HepG2 (cell line): Measurements from ENCODE around the gene FIGNL1. TPM values are rescaled to one million over a fixed set of nuclear protein-coding genes. Genes with fewer than 3 reads are reported as not detected.

ENCODE experiments used
- ATAC-seq: fragments of 200-7000 bp; cut with Tn5 transposase; 3 replicates; pipeline ENCODE4 v1.9.1; 2020; ENCODE audit warnings: mild to moderate bottlenecking, moderate library complexity
- BruUV-seq: library from RNA; stranded (reverse); fragments of 400-500 nt; replicated peaks from 2 replicates; lab custom pipeline; 2021; lab: Mats Ljungman, UMichigan
- CTCF ChIA-PET: fragments of 300-600 bp; formaldehyde crosslinking; extraction: SDS; loops from one replicate; lab custom pipeline; 2021; ENCODE audit warnings: low total read pairs, inconsistent platforms, low intra/inter-chr PET ratio; lab: Yijun Ruan, JAX
- POLR2A ChIA-PET: fragments of 350-600 bp; sonication (Branson Sonifier 250); formaldehyde crosslinking; loops from one replicate; lab custom pipeline; 2020; ENCODE audit warnings: antibody characterized with exemption, inconsistent platforms; lab: Yijun Ruan, JAX
- DNase-seq: peaks from one replicate; pipeline ENCODE4 v3.0.0-alpha.2; 2015; ENCODE audit warnings: low spot score
- FAIRE-seq: peaks from 3 replicates; lab custom pipeline; 2011; peaks lifted over from hg19 to GRCh38; lab: Jason Lieb, UNC
- H2AFZ ChIP-seq: one replicate; pipeline ENCODE4 v1.6.1; 2011; ENCODE audit warnings: low read length, inconsistent platforms
- H3K27ac ChIP-seq: fragments of 300-600 bp; 3 replicates; pipeline ENCODE4 v1.8.0; 2011; ENCODE audit warnings: mixed run types, mild to moderate bottlenecking, mixed read lengths, low read length, inconsistent platforms; ENCODE audit not compliant: insufficient read depth; ENCODE audit errors: extremely low read length
- H3K27me3 ChIP-seq, 2 experiments: fragments of 200-600 bp in 1 of 2; 2 replicates in 1 of 2; 3 replicates in 1 of 2; pipeline versions ENCODE4 v1.6.0 to v1.8.0; 2011; ENCODE audit warnings: low read length in 2 of 2, mild to moderate bottlenecking in 2 of 2, moderate library complexity in 2 of 2, inconsistent platforms in 1 of 2; ENCODE audit not compliant: insufficient read depth in 2 of 2, control insufficient read depth in 1 of 2
- H3K36me3 ChIP-seq, 2 experiments: fragments of 200-600 bp in 1 of 2; replicated peaks in 1 of 2; 2 replicates in 1 of 2; 3 replicates in 1 of 2; pipeline versions ENCODE4 v1.5.1 to v1.8.0; 2011; ENCODE audit warnings: low read length in 2 of 2, inconsistent platforms in 1 of 2; ENCODE audit not compliant: insufficient read depth in 2 of 2, control insufficient read depth in 1 of 2
- H3K4me1 ChIP-seq: 2 replicates; pipeline ENCODE4 v1.5.1; 2012; ENCODE audit warnings: low read length, inconsistent platforms; ENCODE audit not compliant: insufficient read depth
- H3K4me2 ChIP-seq: 2 replicates; pipeline ENCODE4 v1.6.0; 2011; ENCODE audit warnings: low read depth, low read length, inconsistent platforms
- H3K4me3 ChIP-seq, 3 experiments: fragments of 200-600 bp in 1 of 3; sonication (generic), shearing (Covaris generic) in 1 of 3; replicated peaks in 1 of 3; 2 replicates each; pipeline ENCODE4 v1.5.1; 2011 to 2016; ENCODE audit warnings: low read length in 3 of 3, inconsistent platforms in 2 of 3, low read depth in 2 of 3, mild to moderate bottlenecking in 2 of 3, control low read depth in 1 of 3, mixed read lengths in 1 of 3; ENCODE audit not compliant: insufficient read depth in 1 of 3
- H3K79me2 ChIP-seq: one replicate; pipeline ENCODE4 v1.6.1; 2011; ENCODE audit warnings: low read length, inconsistent platforms; ENCODE audit not compliant: insufficient read depth
- H3K9ac ChIP-seq: 2 replicates; pipeline ENCODE4 v1.6.0; 2011; ENCODE audit warnings: mild to moderate bottlenecking, low read depth, low read length, inconsistent platforms; ENCODE audit not compliant: insufficient read depth
- H3K9me3 ChIP-seq: 2 replicates; pipeline ENCODE4 v1.5.1; 2012; ENCODE audit warnings: mild to moderate bottlenecking, low read length
- H4K20me1 ChIP-seq: 2 replicates; pipeline ENCODE4 v1.6.0; 2011; ENCODE audit warnings: inconsistent platforms, mild to moderate bottlenecking, low read length, moderate library complexity; ENCODE audit not compliant: insufficient read depth
- ZNF101 ChIP-seq: sonication (generic); formaldehyde crosslinking; IDR thresholded peaks from 2 replicates; pipeline ENCODE4 v1.4.0; 2020; ENCODE audit warnings: mild to moderate bottlenecking, low read depth, missing genetic modification reagents, borderline replicate concordance
- ZNF589 ChIP-seq: sonication (generic); formaldehyde crosslinking; conservative IDR thresholded peaks from 2 replicates; pipeline ENCODE4 v1.8.0; 2022; ENCODE audit warnings: mild to moderate bottlenecking, moderate library complexity, missing genetic modification reagents
- ZNF777 ChIP-seq: sonication (generic); formaldehyde crosslinking; IDR thresholded peaks from 2 replicates; pipeline ENCODE4 v1.4.0; 2020; ENCODE audit warnings: missing genetic modification reagents
- WGBS: methylation state at CpG from one replicate; pipeline ENCODE4 v1.1.6; 2017; ENCODE audit warnings: low lambda C conversion rate; 5-methylcytosine and 5-hydroxymethylcytosine counted together
- in situ Hi-C: cut with HindIII; loops from 2 replicates; pipeline ENCODE4 v1.10.0; 2017; ENCODE audit warnings: low pct_unique_long_range_greater_than_20kb; ENCODE audit not compliant: extremely low pct_ligation_motif_present
- intact Hi-C: fragments of 100-400 bp; cut with micrococcal nuclease; formaldehyde crosslinking; loops from one replicate; pipeline ENCODE4 v1.10.0; 2022; ENCODE audit not compliant: unreplicated experiment
- polyA plus RNA-seq, 8 experiments: library from polyadenylated mRNA; depleted of rRNA in 3 of 8; stranded (reverse) in 7 of 8; unstranded in 1 of 8; fragments of >200 nt; fragmentation: Illumina TruSeq in 4 of 8; extraction: Trizol in 4 of 8; gene quantifications; 2 replicates each; pipeline versions ENCODE4 v1.2.1 to v1.2.3, GENCODE V29; 2011 to 2016; ENCODE audit warnings: low read depth in 4 of 8, missing spikeins in 1 of 8, mixed read lengths in 1 of 8; ENCODE audit not compliant: insufficient read depth in 1 of 8
- total RNA-seq, 5 experiments: library from RNA; depleted of rRNA; stranded (reverse); fragments of >200 nt; fragmentation: Illumina TruSeq; extraction: Trizol; gene quantifications; 2 replicates each; pipeline ENCODE4 v1.2.3, GENCODE V29; 2016; ENCODE audit warnings: low read depth in 1 of 5
- TF ChIP-seq, protein P1 (sequence below): sonication (generic); formaldehyde crosslinking; IDR thresholded peaks from 2 replicates; pipeline ENCODE4 v1.4.0; 2020; ENCODE audit warnings: missing genetic modification reagents

FIGNL1 gene
- total and polyA plus RNA-seq, 2 of the 13 experiments (the other 11 are each of a cell fraction or from before 2014, with no cell fraction given) = 4.0 to 20.9 TPM

DNA sequence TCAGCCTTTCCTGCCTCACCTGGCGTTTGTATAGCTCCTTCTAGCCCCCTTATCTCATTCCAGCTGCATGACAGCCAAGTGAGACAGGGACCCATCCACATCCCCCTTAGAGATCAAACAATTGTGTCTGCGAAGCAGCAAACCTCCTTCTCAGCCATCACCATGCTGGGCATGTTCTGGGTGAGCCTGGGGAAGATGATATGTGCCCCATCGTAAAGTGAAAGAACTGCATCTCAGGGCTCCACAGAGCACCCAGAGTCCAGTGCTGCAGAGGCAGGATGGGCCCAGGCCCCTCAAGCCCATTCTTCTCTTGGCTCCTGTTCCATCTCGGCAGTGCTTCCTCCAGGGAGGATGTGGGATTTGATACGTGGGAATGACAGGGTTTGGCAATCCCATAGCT lies 43.2 kb downstream of the FIGNL1 start (continued):
- TF ChIP-seq, protein P1, sequence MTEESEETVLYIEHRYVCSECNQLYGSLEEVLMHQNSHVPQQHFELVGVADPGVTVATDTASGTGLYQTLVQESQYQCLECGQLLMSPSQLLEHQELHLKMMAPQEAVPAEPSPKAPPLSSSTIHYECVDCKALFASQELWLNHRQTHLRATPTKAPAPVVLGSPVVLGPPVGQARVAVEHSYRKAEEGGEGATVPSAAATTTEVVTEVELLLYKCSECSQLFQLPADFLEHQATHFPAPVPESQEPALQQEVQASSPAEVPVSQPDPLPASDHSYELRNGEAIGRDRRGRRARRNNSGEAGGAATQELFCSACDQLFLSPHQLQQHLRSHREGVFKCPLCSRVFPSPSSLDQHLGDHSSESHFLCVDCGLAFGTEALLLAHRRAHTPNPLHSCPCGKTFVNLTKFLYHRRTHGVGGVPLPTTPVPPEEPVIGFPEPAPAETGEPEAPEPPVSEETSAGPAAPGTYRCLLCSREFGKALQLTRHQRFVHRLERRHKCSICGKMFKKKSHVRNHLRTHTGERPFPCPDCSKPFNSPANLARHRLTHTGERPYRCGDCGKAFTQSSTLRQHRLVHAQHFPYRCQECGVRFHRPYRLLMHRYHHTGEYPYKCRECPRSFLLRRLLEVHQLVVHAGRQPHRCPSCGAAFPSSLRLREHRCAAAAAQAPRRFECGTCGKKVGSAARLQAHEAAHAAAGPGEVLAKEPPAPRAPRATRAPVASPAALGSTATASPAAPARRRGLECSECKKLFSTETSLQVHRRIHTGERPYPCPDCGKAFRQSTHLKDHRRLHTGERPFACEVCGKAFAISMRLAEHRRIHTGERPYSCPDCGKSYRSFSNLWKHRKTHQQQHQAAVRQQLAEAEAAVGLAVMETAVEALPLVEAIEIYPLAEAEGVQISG = no peak
- no peak for TF ChIP-seq ZNF589 (CRISPR knock-in tag)

DNA sequence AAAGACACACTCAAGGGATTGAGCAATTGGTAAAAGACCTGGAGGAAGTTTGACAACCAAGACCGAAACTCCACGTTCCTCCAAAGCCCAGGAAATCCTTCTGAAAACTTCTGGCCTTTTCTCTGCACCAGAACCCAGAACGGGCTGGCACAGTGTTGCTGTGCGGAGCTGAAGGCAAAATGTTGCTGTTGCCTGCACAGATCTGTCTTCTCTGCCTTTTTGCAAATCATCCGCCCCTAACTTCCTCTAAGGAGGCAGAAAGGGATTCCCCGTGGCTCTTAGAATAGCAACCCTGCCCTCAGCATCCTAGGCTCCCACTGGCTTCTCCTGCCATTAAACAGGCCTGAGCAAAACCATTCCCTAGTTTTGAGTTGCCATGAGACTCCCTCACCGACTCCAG lies 44.9 kb downstream of the FIGNL1 start:
- ChIA-PET POLR2A (no interaction called here), CTCF (no interaction called here)
- no peak for FAIRE-seq
- no peak for ATAC-seq
- H3K79me2 ChIP-seq = no peaks in the 10 kb centered on the region
- no peak overlapping the region for H3K27ac ChIP-seq
- H3K4me2 ChIP-seq = no peak overlapping the region
- H3K9ac ChIP-seq = no peak overlapping the region
- no peaks in the 10 kb centered on the region for H3K9me3 ChIP-seq
- no peak overlapping the region for H2AFZ ChIP-seq
- in situ Hi-C loops = no loop called here
- no peak overlapping the region for H3K4me3 ChIP-seq
- no peak for DNase-seq
- 21% methylated on average over 7 of the region's 7 CpGs for WGBS
- TF ChIP-seq ZNF777 (no peak), ZNF101 (CRISPR knock-in tag) (no peak)
- BruUV-seq = no TSS peak
- H3K4me1 ChIP-seq = no peaks in the 10 kb centered on the region
- no peaks in the 10 kb centered on the region for H4K20me1 ChIP-seq
- intact Hi-C loops = no loop called here
- no peaks in the 10 kb centered on the region for H3K36me3 ChIP-seq
- H3K27me3 ChIP-seq = peaks cover 0 to 40% of the 10 kb centered on the region in 2 experiments; a peak in 2 of 5 replicates
